ENCODE data around the gene GRAP2. TPM values are rescaled to one million over a fixed set of nuclear protein-coding genes. Genes with fewer than 3 reads are reported as not detected.

The GRAP2 gene
- total and polyA plus RNA-seq, 2 of the 8 experiments (the other 6 are each of a cell fraction or from before 2014, with no cell fraction given), result 0.08 TPM; not detected in 1

Small RNAs within 50 kb of the gene (small RNA-seq; reads per million reads assigned to genes)
- not detected for gene RN7SKP210 (ENCODE audit: insufficient read depth)

Other genes with a start within 250 kb of the GRAP2 start
- not detected in 2 replicates for gene ENTHD1, start 7.3 kb upstream of the GRAP2 start, total RNA-seq (2021; fragmentation: NEBNext Ultra II Directional; extraction: Animal tissue kit (Norgen Biotek cat#: 25700))
- not detected in 2 replicates for gene ENTHD1, start 7.3 kb upstream of the GRAP2 start, polyA plus RNA-seq (2011; rRNA removed)
- gene TMA7B, start 59.3 kb downstream of the GRAP2 start, total RNA-seq (2021; fragmentation: NEBNext Ultra II Directional; extraction: Animal tissue kit (Norgen Biotek cat#: 25700)), result not detected in 2 replicates
- gene TMA7B, start 59.3 kb downstream of the GRAP2 start, polyA plus RNA-seq (2011; rRNA removed), result not detected in 2 replicates
- 18.9 and 20.9 TPM in 2 replicates for gene FAM83F, start 93.9 kb downstream of the GRAP2 start, total RNA-seq (2021; fragmentation: NEBNext Ultra II Directional; extraction: Animal tissue kit (Norgen Biotek cat#: 25700))
- 8.6 and 10.8 TPM in 2 replicates for gene FAM83F, start 93.9 kb downstream of the GRAP2 start, polyA plus RNA-seq (2011; rRNA removed)

All from H1 (cell line).